Right cardiac atrium (tissue), 5 donors: ENCODE measurements around the gene EARS2. TPM values are rescaled to one million over a fixed set of nuclear protein-coding genes. Genes with fewer than 3 reads are reported as not detected.
"Not testable (repeated sequence)": the region's sequence is repeated elsewhere in the genome, so short reads cannot be mapped to it uniquely, and the experiment has no call there.

ENCODE experiments used
- ATAC-seq, 2 donors: fragments of 200-7000 bp; cut with Tn5 transposase; one replicate each; pipeline versions ENCODE4 v1.8.0 to v1.9.1; 2020; ENCODE audit warnings: moderate library complexity in 2 of 2, mild to moderate bottlenecking in 1 of 2
- DNase-seq, 3 donors: peaks; one replicate each; pipeline ENCODE4 v3.0.0-alpha.2; 2020
- H3K27ac ChIP-seq: one replicate; pipeline ENCODE4 v1.5.1; 2013; ENCODE audit warnings: mild to moderate bottlenecking, low read length, control low read depth, moderate library complexity
- H3K27me3 ChIP-seq: one replicate; pipeline ENCODE4 v1.6.1; 2013; ENCODE audit not compliant: control insufficient read depth, insufficient read depth
- H3K4me1 ChIP-seq: one replicate; pipeline ENCODE4 v1.6.1; 2013; ENCODE audit warnings: low read length; ENCODE audit not compliant: control insufficient read depth, insufficient read depth
- H3K4me3 ChIP-seq: one replicate; pipeline ENCODE4 v1.5.1; 2013; ENCODE audit warnings: low read length, control low read depth
- H3K9me3 ChIP-seq: one replicate; pipeline ENCODE4 v1.6.1; 2013; ENCODE audit warnings: low read length; ENCODE audit not compliant: control insufficient read depth
- WGBS: extraction: QIAGEN DNeasy Blood & Tissue Kit; methylation state at CpG from one replicate; pipeline ENCODE4 v1.1.7; 2013; 5-methylcytosine and 5-hydroxymethylcytosine counted together
- intact Hi-C, 4 donors: fragments of 100-400 bp; cut with DNase I; formaldehyde crosslinking; loops; one replicate each; pipeline versions ENCODE4 v1.11.0 to v1.14.0; 2022 to 2023
- polyA plus RNA-seq: library from polyadenylated mRNA; stranded (reverse); fragments of 200-250 nt; gene quantifications from one replicate; pipeline ENCODE4 v1.2.3, GENCODE V29; 2013
- total RNA-seq, 4 donors: library from RNA; stranded (reverse); fragmentation: NEBNext Ultra II Directional; extraction: Animal tissue kit (Norgen Biotek cat#: 25700); gene quantifications; one replicate each; pipeline ENCODE4 v1.2.1, GENCODE V29; 2021
- donor health status: healthy with polysubstance abuse.
- donor health status: DM: no; HTN: yes; CAD: no.
- donor health status: DM: no; HTN: no; CAD: no.
- donor health status: DM: no; HTN: yes; CAD: no; lungs with severe emphysema.
- donor health status: DM: yes; HTN: yes; CAD: no.

Gene EARS2
- total and polyA plus RNA-seq, 5 donors, result 11.0 to 18.2 (median 15.9) TPM

GRCh38 chr16:23494188-23494587 is 63.0 kb downstream of the EARS2 start:
- no peaks in the 10 kb centered on the region for H3K9me3 ChIP-seq
- no peak for ATAC-seq
- no peaks in the 10 kb centered on the region for H3K27me3 ChIP-seq
- intact Hi-C loops, result no loop called here
- 91% methylated on average over 11 of the region's 11 CpGs for whole genome bisulfite sequencing
- H3K4me3 ChIP-seq, result no peak overlapping the region
- DNase-seq, result no peak
- H3K4me1 ChIP-seq, result peaks cover 5% of the 10 kb centered on the region
- H3K27ac ChIP-seq, result no peak overlapping the region

GRCh38 chr16:23491490-23492391 is 65.4 kb downstream of the EARS2 start:
- ATAC-seq (no peak), DNase-seq (no peak)
- H3K27ac ChIP-seq, result no peak overlapping the region
- H3K27me3 ChIP-seq, result no peaks in the 10 kb centered on the region
- 73% methylated on average over 14 of the region's 14 CpGs for WGBS
- intact Hi-C loops, result no loop called here
- H3K4me3 ChIP-seq, result no peak overlapping the region
- H3K9me3 ChIP-seq, result no peaks in the 10 kb centered on the region
- H3K4me1 ChIP-seq, result no peaks in the 10 kb centered on the region

GRCh38 chr16:23486480-23486879 is 70.7 kb downstream of the EARS2 start:
- Histone ChIP-seq H3K4me3 (no peak overlapping the region), H3K9me3 (no peaks in the 10 kb centered on the region), H3K27me3 (no peaks in the 10 kb centered on the region), H3K27ac (no peak overlapping the region), H3K4me1 (peaks cover 3% of the 10 kb centered on the region)
- intact Hi-C loops, result no loop called here
- DNase-seq, result no peak
- ATAC-seq, result no peak
- 96% methylated on average over 5 of the region's 5 CpGs for WGBS

GRCh38 chr16:23485841-23486240 is 71.3 kb downstream of the EARS2 start:
- 97% methylated on average over 8 of the region's 8 CpGs for WGBS
- H3K27me3 ChIP-seq, result no peaks in the 10 kb centered on the region
- ATAC-seq (no peak), DNase-seq (no peak)
- no peak overlapping the region for H3K27ac ChIP-seq
- peaks cover 3% of the 10 kb centered on the region for H3K4me1 ChIP-seq
- H3K4me3 ChIP-seq, result no peak overlapping the region
- no peaks in the 10 kb centered on the region for H3K9me3 ChIP-seq
- intact Hi-C loops, result no loop called here

- DNase-seq (no peak), ATAC-seq (no peak)
- intact Hi-C loops, result no loop called here
- Histone ChIP-seq H3K27me3 (no peaks in the 10 kb centered on the region), H3K9me3 (no peaks in the 10 kb centered on the region), H3K4me1 (peaks cover 3% of the 10 kb centered on the region), H3K4me3 (no peak overlapping the region), H3K27ac (no peak overlapping the region)
- WGBS, result 98% methylated on average over 2 of the region's 2 CpGs
These were observed 71.9 kb downstream of the EARS2 start for GRCh38 chr16:23485257-23485614.

GRCh38 chr16:23484510-23485256 is 72.5 kb downstream of the EARS2 start:
- Histone ChIP-seq H3K4me3 (no peak overlapping the region), H3K27ac (no peak overlapping the region), H3K27me3 (no peaks in the 10 kb centered on the region), H3K4me1 (peaks cover 3% of the 10 kb centered on the region), H3K9me3 (no peaks in the 10 kb centered on the region)
- intact Hi-C loops, result no loop called here
- ATAC-seq, result peak; percentile 29 to 59
- no peak for DNase-seq
- WGBS, result 74% methylated on average over 8 of the region's 8 CpGs

- 95% methylated on average over 8 of the region's 8 CpGs for WGBS
These were observed 73.7 kb downstream of the EARS2 start for GRCh38 chr16:23483492-23483891.

GRCh38 chr16:23482778-23483177 is 74.4 kb downstream of the EARS2 start:
- no peak overlapping the region for H3K4me3 ChIP-seq

More at GRCh38 chr16:23483492-23483891, 73.7 kb downstream of the EARS2 start:
- ATAC-seq, intact Hi-C loops, H3K9me3 ChIP-seq, H3K4me1 ChIP-seq, H3K27me3 ChIP-seq, H3K27ac ChIP-seq, DNase-seq, H3K4me3 ChIP-seq: not testable (repeated sequence)

GRCh38 chr16:23480257-23480656 is 76.9 kb downstream of the EARS2 start:
- no peak overlapping the region for H3K4me3 ChIP-seq
- H3K9me3 ChIP-seq, result no peaks in the 10 kb centered on the region
- no peak for ATAC-seq
- no peak overlapping the region for H3K27ac ChIP-seq
- no peaks in the 10 kb centered on the region for H3K27me3 ChIP-seq
- peaks cover 3% of the 10 kb centered on the region for H3K4me1 ChIP-seq
- intact Hi-C loops, result no loop called here
- WGBS, result 88% methylated on average over 4 of the region's 4 CpGs
- DNase-seq, result no peak

More at GRCh38 chr16:23482778-23483177, 74.4 kb downstream of the EARS2 start:
- Histone ChIP-seq H3K27ac (no peak overlapping the region), H3K27me3 (no peaks in the 10 kb centered on the region), H3K9me3 (no peaks in the 10 kb centered on the region), H3K4me1 (peaks cover 3% of the 10 kb centered on the region)
- ATAC-seq, result no peak
- no peak for DNase-seq
- 91% methylated on average over 14 of the region's 14 CpGs for WGBS
- intact Hi-C loops, result no loop called here

GRCh38 chr16:23479138-23479537 is 78.0 kb downstream of the EARS2 start:
- WGBS, result 91% methylated on average over 3 of the region's 3 CpGs
- H3K27me3 ChIP-seq, result no peaks in the 10 kb centered on the region
- H3K27ac ChIP-seq, result no peak overlapping the region
- intact Hi-C loops, result no loop called here
- DNase-seq (no peak), ATAC-seq (no peak)
- H3K9me3 ChIP-seq, result no peaks in the 10 kb centered on the region
- no peak overlapping the region for H3K4me3 ChIP-seq
- no peaks in the 10 kb centered on the region for H3K4me1 ChIP-seq

GRCh38 chr16:23478566-23478965 is 78.6 kb downstream of the EARS2 start:
- intact Hi-C loops, result no loop called here
- no peak overlapping the region for H3K27ac ChIP-seq
- H3K4me1 ChIP-seq, result no peaks in the 10 kb centered on the region
- no peak overlapping the region for H3K4me3 ChIP-seq
- peak in 1 of 2 donors; percentile 13 for ATAC-seq
- no peaks in the 10 kb centered on the region for H3K27me3 ChIP-seq
- DNase-seq, result no peak
- H3K9me3 ChIP-seq, result no peaks in the 10 kb centered on the region
- 92% methylated on average over 3 of the region's 3 CpGs for WGBS
